Gastroesophageal sphincter (tissue), 3 donors: Measurements from ENCODE around the gene KASH5.

ENCODE experiments used
- EP300 ChIP-seq: sonication (generic); formaldehyde crosslinking; IDR thresholded peaks from one replicate; pipeline ENCODE4 v1.6.1; 2017; ENCODE audit warnings: antibody characterized with exemption, mild to moderate bottlenecking
- POLR2A ChIP-seq, 2 donors: fragments of 450-650 bp; IDR thresholded peaks; one replicate each; pipeline ENCODE4 v1.6.1; 2017; ENCODE audit warnings: antibody characterized with exemption in 2 of 2, mild to moderate bottlenecking in 2 of 2, moderate library complexity in 1 of 2
- POLR2AphosphoS5 ChIP-seq: sonication (generic); formaldehyde crosslinking; IDR thresholded peaks from one replicate; pipeline ENCODE4 v1.6.1; 2017; ENCODE audit warnings: antibody characterized with exemption
- TF ChIP-seq, protein P1 (sequence below), 4 experiments: fragments of 200-600 bp in 2 of 4; fragments of 450-650 bp in 2 of 4; sonication (generic) in 1 of 4; IDR thresholded peaks; one replicate each; pipeline ENCODE4 v1.5.1; 2017 to 2019; ENCODE audit warnings: antibody characterized with exemption in 4 of 4, mild to moderate bottlenecking in 2 of 4, moderate library complexity in 2 of 4

DNA sequence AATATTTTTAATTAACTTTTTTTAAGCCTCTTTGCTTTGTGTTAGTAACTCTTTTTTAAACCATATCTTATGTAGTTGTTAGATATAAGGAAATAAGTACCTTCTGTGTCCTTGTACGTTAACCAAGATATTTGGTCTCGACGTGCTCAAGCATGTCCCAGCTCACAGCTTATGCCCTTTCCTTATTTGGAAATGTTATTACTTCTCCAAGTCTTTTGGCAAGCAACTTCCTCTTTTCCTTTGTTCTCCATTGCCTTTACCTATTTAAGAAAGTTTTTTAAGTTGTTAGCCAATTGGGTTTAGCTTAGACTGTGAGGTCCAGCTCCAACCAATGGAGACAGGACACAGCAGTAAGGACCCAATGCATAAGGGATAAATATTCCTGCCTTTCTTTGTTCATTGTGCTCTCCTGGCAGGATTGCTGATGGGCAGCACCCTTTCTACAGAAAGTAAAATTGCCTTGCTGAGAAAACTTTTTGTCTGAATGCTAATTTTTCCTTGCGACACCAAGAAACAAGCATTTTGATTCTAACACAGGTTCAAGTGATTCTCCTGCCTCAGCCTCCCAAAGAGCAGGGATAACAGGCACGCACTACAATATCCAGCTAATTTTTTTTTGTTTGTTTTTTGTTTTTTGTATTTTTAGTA is 19.2 kb upstream of the KASH5 start:
- no peak for TF ChIP-seq EP300
- TF ChIP-seq, protein P1, sequence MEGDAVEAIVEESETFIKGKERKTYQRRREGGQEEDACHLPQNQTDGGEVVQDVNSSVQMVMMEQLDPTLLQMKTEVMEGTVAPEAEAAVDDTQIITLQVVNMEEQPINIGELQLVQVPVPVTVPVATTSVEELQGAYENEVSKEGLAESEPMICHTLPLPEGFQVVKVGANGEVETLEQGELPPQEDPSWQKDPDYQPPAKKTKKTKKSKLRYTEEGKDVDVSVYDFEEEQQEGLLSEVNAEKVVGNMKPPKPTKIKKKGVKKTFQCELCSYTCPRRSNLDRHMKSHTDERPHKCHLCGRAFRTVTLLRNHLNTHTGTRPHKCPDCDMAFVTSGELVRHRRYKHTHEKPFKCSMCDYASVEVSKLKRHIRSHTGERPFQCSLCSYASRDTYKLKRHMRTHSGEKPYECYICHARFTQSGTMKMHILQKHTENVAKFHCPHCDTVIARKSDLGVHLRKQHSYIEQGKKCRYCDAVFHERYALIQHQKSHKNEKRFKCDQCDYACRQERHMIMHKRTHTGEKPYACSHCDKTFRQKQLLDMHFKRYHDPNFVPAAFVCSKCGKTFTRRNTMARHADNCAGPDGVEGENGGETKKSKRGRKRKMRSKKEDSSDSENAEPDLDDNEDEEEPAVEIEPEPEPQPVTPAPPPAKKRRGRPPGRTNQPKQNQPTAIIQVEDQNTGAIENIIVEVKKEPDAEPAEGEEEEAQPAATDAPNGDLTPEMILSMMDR (IDR thresholded peaks at IDR 0.05) = no peak
- TF ChIP-seq POLR2A (IDR thresholded peaks at IDR 0.05) = no peak
- TF ChIP-seq POLR2AphosphoS5 = no peak
